HCT116 (cell line): ENCODE measurements around the gene BTBD6. TPM values are rescaled to one million over a fixed set of nuclear protein-coding genes. Genes with fewer than 3 reads are reported as not detected.

ENCODE experiments used
- ATAC-seq: fragments of 200-7000 bp; cut with Tn5 transposase; 2 replicates; pipeline ENCODE4 v1.9.1; 2020; ENCODE audit warnings: mild to moderate bottlenecking, moderate library complexity
- BruUV-seq: library from RNA; stranded (reverse); fragments of 400-500 nt; replicated peaks from 2 replicates; lab custom pipeline; 2021; lab: Mats Ljungman, UMichigan
- CTCF ChIA-PET: fragments of 300-600 bp; sonication (Branson Sonifier 250); formaldehyde crosslinking; loops from one replicate; lab custom pipeline; 2021; ENCODE audit warnings: antibody characterized with exemption; lab: Charles Lee
- POLR2A ChIA-PET: fragments of 300-600, 350-600 bp; sonication (Branson Sonifier 250); formaldehyde crosslinking; loops from one replicate; lab custom pipeline; 2021; ENCODE audit warnings: antibody characterized with exemption; lab: Charles Lee
- RAD21 ChIA-PET, 2 experiments: fragments of 300-600 bp; sonication (Branson Sonifier 250); formaldehyde crosslinking; loops; one replicate each; lab custom pipeline; 2023; ENCODE audit warnings: low total read pairs in 2 of 2; ENCODE audit not compliant: uncharacterized antibody in 2 of 2, unreplicated experiment in 2 of 2, low non-redundant PET in 1 of 2; lab: Charles Lee
- DNase-seq: peaks from one replicate; pipeline ENCODE4 v3.0.0-alpha.2; 2010; ENCODE audit warnings: low read depth, low spot score
- H2AFZ ChIP-seq: fragments of 200-600 bp; shearing (Covaris generic), sonication (generic); 2 replicates; pipeline ENCODE4 v1.6.1; 2017; ENCODE audit warnings: low read depth, mixed run types, mixed read lengths, antibody characterized with exemption, low read length; ENCODE audit not compliant: poor library complexity, severe bottlenecking
- H3K27ac ChIP-seq: 2 replicates; pipeline ENCODE4 v1.5.1; 2012; ENCODE audit warnings: low read depth, low read length
- H3K27me3 ChIP-seq: fragments of 200-600 bp; sonication (generic); 2 replicates; pipeline ENCODE4 v1.6.1; 2016; ENCODE audit warnings: mixed run types, low read length, mixed read lengths; ENCODE audit not compliant: insufficient read depth
- H3K36me3 ChIP-seq, 2 experiments: fragments of 200-500 bp in 1 of 2; fragments of 200-600 bp in 1 of 2; sonication (Bioruptor generic) in 1 of 2; sonication (generic) in 1 of 2; 2 replicates each; pipeline versions ENCODE4 v1.5.1 to v1.6.1; 2014 to 2016; ENCODE audit warnings: low read length in 2 of 2, inconsistent platforms in 1 of 2, mixed read lengths in 1 of 2, mixed run types in 1 of 2; ENCODE audit not compliant: insufficient read depth in 2 of 2, control insufficient read depth in 1 of 2
- H3K4me1 ChIP-seq, 2 experiments: fragments of 200-600 bp in 1 of 2; sonication (generic) in 1 of 2; 2 replicates each; pipeline versions ENCODE4 v1.5.1 to v1.6.1; 2012 to 2017; ENCODE audit warnings: low read length in 2 of 2, inconsistent platforms in 1 of 2, mild to moderate bottlenecking in 1 of 2, mixed read lengths in 1 of 2, mixed run types in 1 of 2, moderate library complexity in 1 of 2; ENCODE audit not compliant: insufficient read depth in 2 of 2, control insufficient read depth in 1 of 2
- H3K4me2 ChIP-seq: fragments of 200-600 bp; sonication (generic); 2 replicates; pipeline ENCODE4 v1.6.1; 2017; ENCODE audit warnings: mixed run types, low read length, mixed read lengths
- H3K4me3 ChIP-seq, 2 experiments: fragments of 200-600 bp in 1 of 2; sonication (generic) in 1 of 2; replicated peaks in 1 of 2; 2 replicates each; pipeline ENCODE4 v1.5.1; 2011 to 2016; ENCODE audit warnings: low read length in 2 of 2, control low read depth in 1 of 2, low read depth in 1 of 2, mild to moderate bottlenecking in 1 of 2, mixed read lengths in 1 of 2, mixed run types in 1 of 2
- H3K79me2 ChIP-seq: fragments of 200-600 bp; sonication (generic); 2 replicates; pipeline ENCODE4 v1.6.1; 2017; ENCODE audit warnings: mild to moderate bottlenecking, mixed run types, low read length, moderate library complexity, mixed read lengths; ENCODE audit not compliant: insufficient read depth
- H3K9ac ChIP-seq: fragments of 200-600 bp; sonication (generic); 2 replicates; pipeline ENCODE4 v1.6.1; 2016; ENCODE audit warnings: low read length, mixed read lengths
- H3K9me2 ChIP-seq: fragments of 200-600 bp; sonication (generic), shearing (Covaris generic); 2 replicates; pipeline ENCODE4 v1.6.1; 2017; ENCODE audit warnings: mixed run types, mild to moderate bottlenecking, moderate library complexity; ENCODE audit not compliant: insufficient read depth
- H3K9me3 ChIP-seq, 2 experiments: fragments of 200-500 bp in 1 of 2; fragments of 200-600 bp in 1 of 2; sonication (Bioruptor generic) in 1 of 2; sonication (generic) in 1 of 2; 2 replicates each; pipeline ENCODE4 v1.6.1; 2014 to 2017; ENCODE audit warnings: low read length in 2 of 2, mixed read lengths in 2 of 2, inconsistent platforms in 1 of 2, low read depth in 1 of 2, mild to moderate bottlenecking in 1 of 2, mixed run types in 1 of 2, moderate library complexity in 1 of 2; ENCODE audit not compliant: control insufficient read depth in 1 of 2, insufficient read depth in 1 of 2
- H4K20me1 ChIP-seq: fragments of 200-600 bp; sonication (generic), shearing (Covaris generic); 2 replicates; pipeline ENCODE4 v1.6.1; 2017; ENCODE audit warnings: mixed run types, mild to moderate bottlenecking, moderate library complexity; ENCODE audit not compliant: insufficient read depth
- ATF3 ChIP-seq: IDR thresholded peaks from 2 replicates; pipeline ENCODE4 v1.6.1; 2012
- CEBPB ChIP-seq: IDR thresholded peaks from 2 replicates; pipeline ENCODE4 v1.6.1; 2012; ENCODE audit warnings: low read depth
- CTCF ChIP-seq, 3 experiments: fragments of 200-600 bp in 1 of 3; sonication (generic) in 1 of 3; IDR thresholded peaks in 2 of 3; conservative IDR thresholded peaks in 1 of 3; 2 replicates each; pipeline ENCODE4 v1.5.1; 2012 to 2017; ENCODE audit warnings: low read depth in 2 of 3, low read length in 2 of 3, antibody characterized with exemption in 1 of 3, borderline replicate concordance in 1 of 3, control low read depth in 1 of 3, mild to moderate bottlenecking in 1 of 3, mixed read lengths in 1 of 3, mixed run types in 1 of 3, moderate library complexity in 1 of 3; ENCODE audit not compliant: insufficient read depth in 1 of 3
- EGR1 ChIP-seq: IDR thresholded peaks from 2 replicates; pipeline ENCODE4 v1.6.1; 2012; ENCODE audit warnings: low read depth
- ELF1 ChIP-seq: IDR thresholded peaks from 2 replicates; pipeline ENCODE4 v1.6.1; 2012; ENCODE audit warnings: low read depth, borderline replicate concordance
- EZH2 ChIP-seq: fragments of 200-600 bp; sonication (generic); IDR thresholded peaks from 2 replicates; pipeline ENCODE4 v1.6.1; 2017; ENCODE audit warnings: antibody characterized with exemption, mixed run types
- FOSL1 ChIP-seq: IDR thresholded peaks from 2 replicates; pipeline ENCODE4 v1.6.1; 2012; ENCODE audit warnings: low read depth
- JUND ChIP-seq: IDR thresholded peaks from 2 replicates; pipeline ENCODE4 v1.6.1; 2012
- POLR2AphosphoS5 ChIP-seq: IDR thresholded peaks from 2 replicates; pipeline ENCODE4 v1.6.1; 2011; ENCODE audit warnings: mild to moderate bottlenecking, low read depth, low read length, moderate library complexity
- REST ChIP-seq: IDR thresholded peaks from 2 replicates; pipeline ENCODE4 v1.6.1; 2012; ENCODE audit warnings: low read depth
- SIN3A ChIP-seq: IDR thresholded peaks from 2 replicates; pipeline ENCODE4 v1.6.1; 2012; ENCODE audit warnings: low read depth
- SRF ChIP-seq: IDR thresholded peaks from 2 replicates; pipeline ENCODE4 v1.6.1; 2012; ENCODE audit warnings: low read depth
- TCF7L2 ChIP-seq: IDR thresholded peaks from 2 replicates; pipeline ENCODE4 v1.7.0; 2011; ENCODE audit warnings: borderline replicate concordance, inconsistent platforms; ENCODE audit not compliant: insufficient read depth, insufficient read length; ENCODE audit errors: extremely low read depth
- YY1 ChIP-seq: IDR thresholded peaks from 2 replicates; pipeline ENCODE4 v1.6.1; 2011; ENCODE audit warnings: low read length, low read depth, moderate library complexity, mild to moderate bottlenecking; ENCODE audit not compliant: insufficient replicate concordance; ENCODE audit errors: extremely low read depth
- ZBTB33 ChIP-seq: IDR thresholded peaks from 2 replicates; pipeline ENCODE4 v1.6.1; 2011; ENCODE audit warnings: mild to moderate bottlenecking, low read length, moderate library complexity; ENCODE audit not compliant: insufficient replicate concordance; ENCODE audit errors: extremely low read depth
- ZFX ChIP-seq: fragments of 450-650 bp; IDR thresholded peaks from 2 replicates; pipeline ENCODE4 v1.6.1; 2017
- intact Hi-C: fragments of 100-400 bp; cut with micrococcal nuclease; formaldehyde crosslinking; loops from 2 replicates; pipeline ENCODE4 v1.10.0; 2022
- total RNA-seq: library from RNA; stranded (reverse); gene quantifications from one replicate; pipeline ENCODE4 v1.2.1, GENCODE V29; 2021; ENCODE audit not compliant: unreplicated experiment

BTBD6 gene
- total RNA-seq, 1 experiment from 2014 or later: 35.9 TPM

- BruUV-seq: no TSS peak
- H3K4me3 ChIP-seq: no peak overlapping the region
- no peaks in the 10 kb centered on the region for H3K27me3 ChIP-seq
- H3K9ac ChIP-seq: no peak overlapping the region
- no peaks in the 10 kb centered on the region for H4K20me1 ChIP-seq
- H3K79me2 ChIP-seq: peaks cover 58% of the 10 kb centered on the region
- H3K36me3 ChIP-seq: peaks cover 0 to 3% of the 10 kb centered on the region in 2 experiments; a peak in 1 of 4 replicates
- ChIA-PET RAD21 (no interaction called here), POLR2A (no interaction called here), CTCF (no interaction called here)
- intact Hi-C loops: no loop called here
- H3K9me3 ChIP-seq: no peaks in the 10 kb centered on the region
- H3K4me1 ChIP-seq: no peaks in the 10 kb centered on the region
- no peak for DNase-seq
- ATAC-seq: no peak
- H2AFZ ChIP-seq: no peak overlapping the region
- no peak overlapping the region for H3K27ac ChIP-seq
- H3K9me2 ChIP-seq: no peaks in the 10 kb centered on the region
- TF ChIP-seq YY1 (no peak), SRF (no peak), EGR1 (no peak), EZH2 (no peak), ZBTB33 (no peak), POLR2AphosphoS5 (no peak), FOSL1 (no peak), ELF1 (no peak), ZFX (no peak), CEBPB (no peak), JUND (no peak), REST (no peak), ATF3 (no peak), SIN3A (no peak), TCF7L2 (no peak), CTCF (IDR thresholded peaks at IDR 0.05 in 2 of 3, conservative IDR thresholded peaks at IDR 0.05 in 1 of 3; ENCODE audit: borderline replicate concordance in 1 of 3, insufficient read depth in 1 of 3, low read depth in 2 of 3, low read length in 2 of 3) (no peak)
- no peak overlapping the region for H3K4me2 ChIP-seq
Observed at GRCh38 chr14:105283899-105284298, 35.6 kb downstream of the BTBD6 start.
